Measurements from ENCODE around the gene CRYGC.

Gene CRYGC

GRCh38 chr2:208092093-208092832, 37.4 kb downstream of the CRYGC start:
- no peak for DNase-seq

- no peak for DNase-seq
Observed at GRCh38 chr2:208090420-208090819, 39.2 kb downstream of the CRYGC start.

- no peak for DNase-seq
Observed at GRCh38 chr2:208086029-208086428, 43.6 kb downstream of the CRYGC start.

GRCh38 chr2:208083807-208084206, 45.8 kb downstream of the CRYGC start:
- no peak for DNase-seq

Measured in stimulated activated naive CD4-positive, alpha-beta T cell (primary cell).